Inferior parietal cortex (tissue), 1 donor: ENCODE data around the gene HIRA.
"Not testable (repeated sequence)": the region's sequence is repeated elsewhere in the genome, so short reads cannot be mapped to it uniquely, and the experiment has no call there.

ENCODE experiments used
- DNase-seq: peaks from one replicate; pipeline ENCODE4 v3.0.0-alpha.2; 2016; ENCODE audit errors: extremely low spot score

The HIRA gene

DNA sequence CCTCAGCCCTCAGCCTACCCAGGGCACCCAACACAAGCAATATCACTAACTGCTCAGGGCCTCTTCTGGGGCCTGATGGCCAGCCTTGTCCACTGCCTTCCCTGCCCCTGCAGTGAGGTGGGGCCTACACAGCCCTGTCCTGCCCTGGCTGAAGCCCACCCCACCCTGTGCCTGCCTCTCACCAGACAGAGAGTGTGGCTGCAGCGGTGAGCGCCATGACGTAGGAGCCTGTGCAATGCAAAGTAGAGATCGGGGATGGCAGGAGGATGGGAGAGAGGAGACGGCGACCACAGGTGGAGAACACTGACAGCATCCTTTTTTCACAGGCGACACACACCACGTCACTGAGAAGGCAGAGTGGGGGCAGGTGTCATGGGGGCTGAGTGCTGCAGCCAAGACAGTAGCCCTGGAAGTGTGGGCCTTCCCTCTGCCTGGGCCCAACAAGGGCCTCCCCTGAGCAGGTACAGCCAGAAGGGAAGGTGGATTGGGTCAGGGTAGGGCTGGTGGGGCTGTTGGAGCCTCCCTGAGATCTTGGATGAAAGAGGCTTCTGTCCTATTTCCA is 74.7 kb downstream of the HIRA start:
- DNase-seq = no peak

DNA sequence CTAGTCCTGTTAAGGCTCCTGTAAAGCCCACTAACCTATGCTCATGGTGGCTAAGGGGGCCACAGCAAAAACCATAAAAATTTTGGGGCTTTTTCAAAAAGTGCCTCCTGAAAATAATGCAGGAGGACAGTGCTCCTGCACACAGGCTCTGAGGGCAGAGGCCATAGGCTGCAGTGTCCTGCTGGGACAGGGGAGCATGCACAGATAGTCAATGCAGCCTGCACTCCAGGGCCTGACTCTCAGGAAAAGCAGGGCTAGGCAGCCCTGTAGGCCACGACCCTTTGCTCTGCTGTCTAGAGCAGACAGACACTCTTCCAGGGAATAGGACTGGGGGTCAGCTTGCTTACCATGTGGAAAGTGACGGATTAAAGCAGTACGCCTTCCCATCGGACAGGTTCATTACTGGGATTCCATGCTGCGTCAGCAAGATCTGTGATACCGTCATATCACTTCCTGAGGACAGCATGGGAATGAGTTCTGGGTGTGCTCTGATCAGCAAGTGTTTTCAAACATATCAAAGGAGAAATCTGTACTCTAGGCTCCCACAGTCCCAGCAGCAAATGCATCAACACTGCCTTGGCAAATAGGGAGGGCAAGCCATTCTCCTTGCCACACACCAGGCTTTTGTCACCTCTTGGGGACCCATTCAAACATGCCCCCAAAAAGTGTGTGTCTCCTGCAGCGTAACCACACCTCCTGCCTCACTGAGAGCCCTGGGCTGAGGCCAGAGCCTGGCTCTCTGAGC is 75.9 kb downstream of the HIRA start:
- no peak for DNase-seq

DNA sequence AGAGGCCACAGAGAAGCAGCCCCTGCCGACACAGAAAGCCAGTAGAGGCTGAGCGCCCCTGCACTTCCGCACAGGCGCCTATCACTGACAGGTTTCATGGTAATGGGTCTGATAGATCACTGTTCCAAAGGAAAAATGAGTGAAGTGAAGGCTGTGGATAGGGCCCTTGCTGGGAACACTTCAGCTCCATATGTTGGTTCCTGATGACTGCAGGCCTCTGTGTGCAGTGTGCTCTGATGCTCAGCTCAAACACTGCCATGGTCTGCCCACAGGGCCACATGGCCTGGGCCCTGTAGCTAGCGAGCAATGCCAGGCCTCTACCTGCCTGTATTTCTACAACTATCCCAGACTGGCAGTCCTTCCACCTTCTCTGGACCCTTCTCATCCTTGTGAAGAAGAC is 77.3 kb downstream of the HIRA start:
- no peak for DNase-seq

DNA sequence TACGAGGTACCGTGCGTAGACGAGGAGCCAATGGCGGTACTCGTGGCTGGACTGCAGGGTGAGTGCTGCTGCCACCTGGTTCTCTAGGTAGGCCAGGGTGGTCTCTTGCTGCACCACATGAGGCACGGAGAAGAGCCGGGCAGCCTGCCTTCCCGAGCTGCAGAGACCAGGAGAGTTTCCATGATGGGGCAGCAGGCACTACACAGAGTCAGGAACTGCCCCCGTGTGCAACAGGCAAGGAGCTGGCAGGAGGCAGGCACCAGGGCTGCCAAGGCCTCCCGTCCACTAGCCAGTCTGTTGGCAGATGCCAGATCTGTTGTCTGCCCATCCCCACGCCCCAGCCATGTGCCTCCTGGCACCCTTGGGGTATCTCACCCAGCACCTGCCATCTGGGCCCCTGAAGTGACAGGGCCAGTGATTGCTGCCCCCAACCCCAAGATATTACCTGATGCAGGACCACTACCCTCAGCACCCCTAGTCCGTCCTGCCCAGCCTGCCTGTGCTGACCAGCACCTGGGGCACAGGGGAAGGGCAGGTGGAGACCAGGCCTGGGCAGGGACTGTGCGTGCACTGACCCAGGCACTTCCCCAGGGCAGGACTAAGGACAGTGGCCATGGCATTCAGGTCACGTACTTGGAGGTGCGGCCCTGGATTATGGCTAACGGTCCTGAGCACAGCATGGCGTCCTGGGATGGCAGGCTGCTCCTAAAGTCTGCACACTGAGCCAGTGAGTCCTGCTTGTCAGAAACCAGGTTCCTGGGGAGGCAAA is 78.0 kb downstream of the HIRA start:
- DNase-seq = no peak

DNA sequence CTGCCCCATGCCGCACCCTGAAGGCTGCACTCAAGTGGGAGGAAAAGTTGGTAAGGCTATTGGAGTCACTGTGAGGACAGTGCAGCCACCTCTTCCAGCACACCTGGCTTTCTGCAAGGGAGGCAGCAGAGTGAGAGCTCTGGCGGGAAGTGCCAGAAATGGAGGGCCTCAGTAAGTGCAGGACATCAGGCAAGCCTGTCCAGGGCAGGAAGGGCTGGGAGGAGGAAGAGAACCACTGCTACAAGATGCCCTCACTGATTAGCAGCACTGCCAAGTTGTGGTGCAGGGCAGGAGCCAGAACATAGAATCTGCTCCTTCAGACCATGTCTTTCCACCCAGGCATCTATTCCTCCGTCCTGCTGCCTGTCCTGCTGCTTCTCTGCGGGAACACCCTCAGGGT is 78.8 kb downstream of the HIRA start:
- no peak for DNase-seq

DNA sequence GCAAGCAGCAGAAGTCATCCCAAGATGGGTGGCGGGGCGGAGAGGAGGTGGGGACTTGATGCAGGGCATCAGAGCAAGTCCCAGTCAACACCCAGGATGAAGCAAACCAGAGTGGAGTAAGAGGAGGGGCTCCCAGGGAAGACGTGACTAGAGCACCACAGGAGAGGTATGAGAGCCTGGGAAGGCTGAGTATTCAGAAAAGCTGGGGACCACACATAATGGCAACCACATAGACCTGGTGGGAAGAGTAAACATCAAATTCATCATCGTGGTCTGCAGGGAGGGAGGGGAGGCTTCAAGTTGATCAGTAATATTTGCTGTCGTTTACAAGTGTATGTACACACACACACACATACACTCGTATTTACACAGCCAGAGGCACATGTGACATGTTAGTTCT is 79.3 kb downstream of the HIRA start:
- no peak for DNase-seq

DNA sequence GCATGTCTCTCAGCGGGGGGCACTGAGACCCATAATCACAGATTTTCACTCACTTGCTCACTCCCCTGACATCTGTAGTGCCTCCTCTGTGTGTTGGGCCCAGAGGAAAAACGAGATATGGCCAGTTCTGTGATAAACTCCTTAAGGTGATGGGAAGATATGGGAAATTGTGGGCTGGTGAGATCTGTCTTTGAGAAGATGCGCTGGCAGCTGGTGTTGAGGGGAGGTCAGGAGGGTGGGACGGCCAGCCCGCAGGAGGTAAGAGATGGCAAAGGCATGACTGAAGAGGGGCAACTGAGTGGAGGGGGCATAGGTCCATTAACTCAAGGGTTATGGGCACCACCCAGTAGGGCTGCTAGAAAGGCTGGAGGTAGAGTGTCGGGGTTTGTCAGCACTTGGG is 79.9 kb downstream of the HIRA start:
- DNase-seq = no peak

DNA sequence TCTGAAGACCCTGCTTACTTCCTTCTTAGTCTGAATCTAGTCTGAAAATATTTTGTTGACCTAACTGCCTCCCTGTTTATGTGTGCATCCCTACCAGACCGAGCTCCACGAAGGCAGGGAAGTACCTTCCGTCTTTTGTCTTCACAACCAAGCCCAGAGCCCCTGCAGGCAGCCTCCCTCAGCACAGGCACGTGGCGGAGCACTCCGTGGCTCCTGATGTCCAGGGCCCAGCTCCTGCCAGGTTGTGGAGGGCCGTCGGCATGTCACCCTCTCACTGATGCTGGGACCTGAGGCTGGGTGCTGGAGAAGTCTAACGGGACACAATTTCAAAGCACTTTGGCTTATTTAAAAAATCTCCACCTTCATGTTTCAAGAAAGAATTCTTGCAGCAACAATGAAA is 80.6 kb downstream of the HIRA start:
- no peak for DNase-seq

DNA sequence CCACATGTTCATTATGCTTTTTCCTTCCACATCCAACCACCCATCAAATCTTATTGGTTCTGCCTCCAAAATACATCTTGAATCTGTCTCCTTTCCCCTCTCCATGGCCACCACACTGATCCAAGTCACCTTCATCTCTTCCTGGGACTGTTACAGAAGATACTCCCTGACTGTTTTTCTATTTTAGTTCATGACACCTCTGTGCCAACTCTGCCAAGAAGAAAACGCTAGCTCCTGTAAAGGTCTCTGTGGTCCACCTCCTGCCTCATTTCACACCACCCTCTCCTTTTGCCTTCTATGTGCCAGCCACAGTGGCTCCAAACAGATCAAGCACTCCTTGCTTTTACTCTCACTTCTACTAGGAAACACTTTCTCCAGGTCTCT is 81.1 kb downstream of the HIRA start:
- no peak for DNase-seq

DNA sequence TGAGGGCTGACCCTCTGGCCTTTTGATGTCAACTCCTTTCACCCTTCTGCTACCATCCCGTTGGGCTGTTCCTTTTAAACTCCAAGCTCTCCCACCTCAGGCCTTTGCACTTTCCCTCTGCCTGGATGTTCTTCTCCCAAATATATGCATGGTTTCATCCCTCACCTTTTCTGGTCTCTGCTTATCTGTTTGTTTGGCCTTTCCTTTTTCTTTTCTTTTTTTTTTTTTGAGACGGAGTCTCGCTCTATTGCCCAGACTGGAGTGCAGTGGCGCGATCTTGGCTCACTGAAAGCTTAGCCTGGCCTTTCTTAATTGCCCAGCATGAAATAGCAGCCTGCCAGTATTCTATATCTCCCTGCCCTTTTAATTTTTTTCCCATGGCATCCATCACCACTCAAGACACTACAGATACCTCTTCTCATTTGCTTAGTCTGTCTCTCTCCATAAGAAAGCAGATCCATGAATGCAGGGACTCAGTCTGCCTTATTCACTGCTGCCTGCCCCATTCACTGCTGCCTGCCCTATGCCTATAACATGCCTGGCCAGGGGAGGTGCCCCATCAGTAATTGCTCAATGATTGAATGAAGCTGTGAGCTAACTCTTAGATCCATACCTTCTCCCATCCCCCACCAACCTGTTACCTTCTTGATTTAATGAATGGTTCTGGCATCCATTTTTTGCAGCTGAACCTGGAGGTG is 81.6 kb downstream of the HIRA start:
- no peak for DNase-seq

DNA sequence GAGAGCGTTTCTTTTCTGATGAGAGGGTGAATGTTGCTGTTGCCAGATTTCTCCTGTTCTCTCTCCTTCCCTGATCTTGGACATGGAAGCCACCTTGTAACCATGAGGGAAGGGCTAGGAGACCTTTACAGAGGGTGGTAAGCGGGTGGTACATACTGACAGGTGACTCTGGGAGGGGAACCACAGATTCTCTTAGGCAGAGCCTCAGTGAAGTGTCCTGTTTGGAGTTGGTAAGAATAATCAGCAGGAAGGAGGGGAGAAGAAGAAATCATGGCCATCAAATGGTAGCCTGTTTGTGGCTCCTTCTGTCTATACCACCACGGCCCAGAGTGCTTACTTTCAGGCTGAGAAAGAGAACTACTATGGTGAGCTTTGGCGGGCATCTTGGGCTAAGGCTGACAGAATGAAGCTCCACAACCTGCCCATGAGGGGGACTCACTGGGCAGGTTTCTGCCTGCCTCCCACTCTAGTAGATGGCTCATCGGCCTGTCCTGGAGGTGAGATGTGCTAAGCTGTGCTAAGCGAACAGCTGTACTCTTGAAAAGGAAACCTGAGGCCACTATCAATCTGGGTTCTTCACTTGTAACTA is 84.8 kb downstream of the HIRA start:
- DNase-seq = no peak

DNA sequence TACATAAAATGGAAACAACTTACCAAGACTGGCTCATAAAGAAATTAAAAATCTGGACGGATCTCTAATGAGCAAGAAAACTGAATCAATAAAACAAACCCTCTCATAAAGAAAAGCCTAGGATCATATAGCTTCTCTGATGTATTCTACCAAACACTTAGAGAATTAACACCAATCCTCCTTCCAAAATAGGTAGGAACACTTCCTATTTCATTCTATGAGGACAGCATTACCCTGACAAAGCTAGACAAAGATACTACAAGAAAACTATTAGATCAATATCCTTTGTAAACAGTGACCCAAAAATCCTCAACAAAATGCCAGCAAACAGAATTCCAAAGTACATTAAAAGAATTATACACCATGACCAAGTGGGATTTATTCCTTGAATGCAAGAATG is 87.1 kb downstream of the HIRA start:
- DNase-seq = no peak

DNA sequence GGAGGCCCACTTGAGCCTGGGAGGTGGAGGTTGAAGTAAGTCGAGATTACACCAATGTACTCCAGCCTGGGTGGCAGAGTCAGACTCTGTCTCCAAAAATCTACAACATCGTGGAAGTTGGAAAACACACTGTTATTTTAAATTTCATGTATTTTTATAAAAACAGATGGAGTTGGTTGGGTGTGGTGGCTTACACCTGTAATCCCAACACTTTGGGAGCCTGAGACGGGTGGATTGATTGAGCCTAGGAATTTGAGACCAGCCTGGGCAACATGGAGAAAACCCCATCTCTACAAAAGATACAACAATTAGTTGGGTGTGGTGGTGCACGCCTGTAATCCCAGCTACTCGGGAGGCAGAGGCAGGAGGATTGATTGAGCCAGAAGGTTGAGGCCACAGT is 88.1 kb downstream of the HIRA start:
- DNase-seq = no peak

DNA sequence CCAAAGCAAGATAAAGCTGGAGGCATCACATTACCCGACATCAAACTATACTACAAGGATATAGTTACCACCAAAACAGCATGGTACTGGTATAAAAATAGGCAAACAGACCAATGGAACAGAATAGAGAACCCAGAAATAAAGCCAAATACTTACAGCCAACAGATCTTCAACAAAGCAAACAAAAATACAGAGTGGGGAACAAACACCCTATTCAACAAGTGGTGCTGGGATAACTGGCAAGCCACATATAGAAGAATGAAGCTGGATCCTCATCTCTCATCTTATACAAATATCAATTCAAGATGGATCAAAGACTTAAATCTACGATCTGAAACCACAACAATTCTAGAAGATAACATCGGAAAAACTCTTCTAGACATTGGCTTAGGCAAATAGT is 90.0 kb downstream of the HIRA start:
- DNase-seq = no peak

DNA sequence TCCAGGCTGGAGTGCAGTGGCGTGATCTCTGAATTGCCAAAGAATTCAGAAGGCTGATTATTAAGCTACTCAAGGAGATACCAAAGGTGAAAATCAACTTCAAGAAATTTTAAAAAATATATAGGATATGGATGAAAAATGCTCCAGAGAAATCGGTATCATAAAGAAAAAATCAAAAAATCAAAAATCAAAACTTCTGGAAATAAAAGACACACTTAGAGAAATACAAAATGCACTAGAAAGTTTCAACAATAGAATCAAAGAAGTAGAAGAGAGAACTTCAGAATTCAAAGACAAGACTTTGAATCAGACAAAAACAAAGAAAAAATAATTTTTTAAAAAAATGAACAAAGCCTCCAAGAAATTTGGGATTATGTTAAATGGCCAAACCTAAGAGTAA is 94.4 kb downstream of the HIRA start:
- no peak for DNase-seq

DNA sequence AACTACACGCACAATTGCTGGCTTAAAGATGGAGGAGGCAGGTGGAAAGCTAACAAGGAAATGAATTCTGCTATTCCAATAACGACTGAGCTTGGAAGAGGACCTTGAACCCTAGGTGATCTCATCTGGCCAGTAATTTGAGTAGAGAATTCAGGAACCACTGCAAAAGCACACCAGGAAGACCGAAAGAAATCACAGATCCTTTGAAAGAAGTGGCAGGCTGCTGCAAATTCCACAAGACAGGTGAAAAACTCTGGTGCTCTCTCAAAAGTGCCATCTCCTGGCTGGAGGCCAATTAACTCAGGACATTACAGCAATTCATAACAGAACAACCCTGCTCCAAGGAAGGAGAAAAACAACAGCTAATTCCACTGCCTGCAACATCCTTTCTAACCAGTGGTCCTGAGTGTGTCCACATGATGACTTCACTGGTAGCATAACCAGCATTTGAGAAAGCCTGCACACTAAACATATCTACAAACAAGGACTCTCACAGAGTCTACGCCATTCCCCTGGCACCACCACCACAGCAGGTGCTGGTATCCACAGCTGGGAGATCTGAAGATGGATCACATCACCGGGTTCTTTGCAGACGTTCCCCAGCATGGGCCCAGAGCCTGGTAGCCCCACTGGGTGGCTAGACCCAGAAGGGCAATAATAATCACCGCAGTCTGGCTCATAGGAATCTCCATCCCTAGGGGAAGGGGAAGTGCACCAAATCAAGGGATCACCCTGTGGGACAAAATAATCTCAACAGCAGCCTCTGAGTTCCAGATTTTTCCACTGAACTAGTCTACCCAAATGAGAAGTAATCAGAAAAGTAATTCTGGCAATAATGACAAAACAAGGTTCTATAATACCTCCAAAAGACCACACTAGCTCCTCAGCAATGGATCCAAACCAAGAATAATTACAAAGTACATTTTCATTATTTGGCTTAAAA is 95.1 kb downstream of the HIRA start:
- no peak for DNase-seq

DNA sequence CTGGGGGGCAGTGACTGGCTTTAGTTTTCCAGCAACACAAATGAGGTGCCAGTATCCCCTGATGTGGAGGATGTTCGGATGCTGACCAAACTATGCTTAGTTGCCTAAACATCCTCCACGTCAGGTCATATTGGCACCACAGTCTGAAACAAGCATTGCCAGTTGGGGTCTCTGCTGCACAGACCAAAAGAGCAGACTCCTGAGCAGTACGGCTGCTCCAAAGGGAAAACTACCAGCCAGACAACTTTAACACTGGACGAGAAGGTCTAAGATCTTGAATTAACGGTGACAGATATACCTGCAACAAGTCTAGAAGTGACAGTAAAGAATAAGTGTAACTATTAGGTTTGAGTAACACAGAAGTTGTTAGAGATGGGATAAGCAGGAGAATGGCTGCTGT is 99.6 kb downstream of the HIRA start:
- DNase-seq = no peak

DNA sequence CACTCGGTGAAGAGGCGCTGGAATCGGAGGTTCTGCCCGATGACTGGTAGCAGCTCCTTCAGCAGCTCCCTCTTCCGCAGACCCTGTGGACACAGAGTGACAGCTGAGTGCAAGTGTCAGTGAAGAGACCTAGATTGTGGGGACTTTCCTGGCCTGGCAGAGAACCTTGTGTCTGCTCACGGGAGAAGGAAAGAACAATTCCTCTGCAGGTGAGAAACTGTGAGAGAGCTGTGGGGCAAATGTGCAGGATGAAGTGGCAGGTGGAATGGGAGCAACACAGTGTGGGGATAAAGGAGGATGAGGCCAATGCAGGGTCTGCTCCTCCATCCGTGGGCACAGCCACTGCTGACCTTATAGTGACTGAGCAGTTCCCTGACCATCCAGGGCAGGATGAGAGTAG is 100.1 kb downstream of the HIRA start:
- DNase-seq = no peak

DNA sequence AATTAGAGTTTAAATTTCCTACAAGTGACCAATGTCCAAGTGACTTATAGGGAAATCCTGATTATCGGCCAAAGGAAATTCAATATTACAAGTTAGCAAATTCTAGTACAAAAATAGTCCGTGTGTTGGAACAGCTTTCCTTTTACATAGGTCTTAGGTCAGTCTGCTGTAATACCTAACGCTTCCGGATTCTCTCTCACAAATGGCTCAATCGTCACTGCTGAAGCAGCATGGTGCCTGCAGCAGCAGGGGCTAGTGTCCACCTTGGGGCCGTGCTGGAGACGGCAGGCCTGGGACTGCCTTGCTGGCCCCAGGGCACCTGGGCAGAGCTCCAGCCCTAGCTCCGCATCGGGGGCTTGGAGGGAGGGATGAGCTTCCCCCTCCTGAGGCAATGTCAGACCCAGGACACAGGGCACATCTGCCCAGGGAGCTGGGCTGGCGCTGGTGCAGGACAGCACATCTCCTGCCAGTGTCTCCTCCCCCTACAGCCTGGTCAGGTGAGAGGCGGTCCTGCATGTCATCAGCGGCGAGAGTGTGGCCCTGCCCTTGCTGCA is 100.6 kb downstream of the HIRA start:
- no peak for DNase-seq

DNA sequence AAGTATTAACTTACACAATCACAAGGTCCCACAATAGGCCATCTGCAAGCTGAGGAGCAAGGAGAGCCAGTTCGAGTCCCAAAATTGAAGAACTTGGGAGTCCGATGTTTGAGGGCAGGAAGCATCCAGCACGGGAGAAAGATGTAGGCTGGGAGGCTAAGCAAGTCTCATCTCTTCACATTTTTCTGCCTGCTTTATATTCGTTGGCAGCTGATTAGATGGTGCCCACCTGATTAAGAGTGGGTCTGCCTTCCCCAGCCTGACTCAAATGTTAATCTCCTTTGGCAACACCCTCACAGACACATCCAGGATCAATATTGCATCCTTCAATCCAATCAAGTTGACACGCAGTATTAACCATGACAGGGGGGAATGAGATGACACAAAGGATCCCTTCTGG is 101.3 kb downstream of the HIRA start:
- not testable (repeated sequence) for DNase-seq

DNA sequence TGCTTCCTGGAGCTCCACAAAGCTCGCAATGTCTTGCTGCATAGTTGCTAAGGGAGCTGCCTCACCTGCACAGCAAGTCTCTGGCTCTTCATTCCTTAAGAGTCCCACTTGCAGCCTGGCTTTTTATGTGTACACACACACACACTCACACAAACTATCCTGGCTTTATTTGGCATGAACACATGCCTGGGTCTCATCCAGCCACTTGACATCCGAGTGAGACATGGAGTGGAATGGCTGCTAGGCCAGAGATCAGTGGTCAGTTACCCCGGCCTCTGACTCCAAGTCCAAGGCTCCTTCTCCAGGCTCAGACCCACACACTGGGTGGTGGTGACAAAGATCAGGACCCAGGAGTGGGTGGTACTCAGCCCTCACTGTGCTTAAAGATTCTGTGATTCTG is 102.1 kb downstream of the HIRA start:
- DNase-seq = no peak
